MCF 10A (cell line): ENCODE measurements around the gene C6orf15. TPM values are rescaled to one million over a fixed set of nuclear protein-coding genes. Genes with fewer than 3 reads are reported as not detected.

Experiments used
- BruUV-seq: library from RNA; stranded (reverse); fragments of 400-500 nt; replicated peaks from 2 replicates; lab custom pipeline; 2021; lab: Mats Ljungman, UMichigan
- CTCF ChIA-PET: fragments of 300-600 bp; sonication (Branson Sonifier 250); formaldehyde crosslinking; extraction: SDS; loops from one replicate; lab custom pipeline; 2021; ENCODE audit warnings: antibody characterized with exemption, inconsistent platforms; lab: Yijun Ruan, JAX
- POLR2A ChIA-PET: fragments of 300-600, 350-650 bp; sonication (Branson Sonifier 250); formaldehyde crosslinking; extraction: SDS; loops from one replicate; lab custom pipeline; 2020; ENCODE audit warnings: antibody characterized with exemption, inconsistent platforms; lab: Yijun Ruan, JAX
- DNase-seq: peaks from one replicate; pipeline ENCODE4 v3.0.0-alpha.2; 2018; ENCODE audit not compliant: unreplicated experiment
- H3K27ac Mint-ChIP-seq: one replicate; pipeline ENCODE4 v1.8.0; 2022; ENCODE audit warnings: mild to moderate bottlenecking, low read depth, mixed read lengths; ENCODE audit not compliant: unreplicated experiment
- H3K27me3 Mint-ChIP-seq: one replicate; pipeline ENCODE4 v1.8.0; 2022; ENCODE audit warnings: mixed read lengths; ENCODE audit not compliant: insufficient read depth, unreplicated experiment
- H3K36me3 Mint-ChIP-seq: one replicate; pipeline ENCODE4 v1.8.0; 2022; ENCODE audit warnings: mild to moderate bottlenecking, moderate library complexity, mixed read lengths; ENCODE audit not compliant: insufficient read depth, unreplicated experiment
- H3K4me1 Mint-ChIP-seq: one replicate; pipeline ENCODE4 v1.8.0; 2022; ENCODE audit warnings: mixed read lengths; ENCODE audit not compliant: insufficient read depth, unreplicated experiment
- H3K4me3 Mint-ChIP-seq: one replicate; pipeline ENCODE4 v1.8.0; 2022; ENCODE audit warnings: mild to moderate bottlenecking, moderate library complexity, mixed read lengths; ENCODE audit not compliant: unreplicated experiment
- H3K9me3 Mint-ChIP-seq: one replicate; pipeline ENCODE4 v1.8.0; 2022; ENCODE audit warnings: mixed read lengths; ENCODE audit not compliant: unreplicated experiment
- intact Hi-C: fragments of 100-400 bp; cut with micrococcal nuclease; formaldehyde crosslinking; loops from 2 replicates; pipeline ENCODE4 v1.14.1; 2022
- total RNA-seq: library from RNA; stranded (reverse); gene quantifications from 2 replicates; pipeline ENCODE4 v1.2.3, GENCODE V29; 2022
- TF ChIP-seq, protein P1 (sequence below): fragments of 200-600 bp; IDR thresholded peaks from one replicate; pipeline ENCODE4 v1.8.0; 2022; ENCODE audit warnings: antibody characterized with exemption, mild to moderate bottlenecking; ENCODE audit not compliant: unreplicated experiment

C6orf15 gene
- total RNA-seq, 1 experiment from 2014 or later, result not detected

DNA sequence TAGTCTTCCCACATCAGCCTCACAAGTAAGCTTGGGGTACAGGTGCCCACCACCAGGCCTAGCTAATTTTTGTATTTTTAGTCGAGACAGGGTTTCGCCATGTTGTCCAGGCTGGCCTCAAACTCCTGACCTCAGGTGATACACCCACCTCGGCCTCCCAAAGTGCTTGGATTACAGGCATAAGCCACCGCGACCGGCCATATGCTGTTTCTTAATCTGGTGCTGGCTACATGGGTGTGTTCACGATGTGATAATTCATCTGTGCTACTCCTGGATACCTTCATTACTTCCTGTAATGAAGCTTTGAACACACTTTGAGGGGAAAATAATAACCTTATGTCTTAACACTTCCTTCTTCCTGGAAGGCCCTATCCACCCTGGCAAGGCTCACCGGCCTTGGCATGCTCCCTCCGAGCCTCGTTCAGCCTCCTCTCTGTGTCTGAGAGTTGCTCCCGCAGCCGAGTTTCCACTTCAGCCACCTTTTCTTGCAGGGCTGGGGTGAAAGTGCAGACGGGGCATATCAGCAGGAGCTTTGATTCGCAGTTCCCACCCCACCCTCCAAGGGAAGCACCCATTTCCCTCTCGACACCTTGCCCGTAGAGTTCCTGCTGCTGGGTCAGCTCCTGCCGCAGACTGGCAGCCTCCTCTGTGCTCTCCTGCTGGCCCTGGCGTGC, 32.1 kb upstream of the C6orf15 start:
- no peaks in the 10 kb centered on the region for H3K27me3 Mint-ChIP-seq
- H3K9me3 Mint-ChIP-seq, result no peaks in the 10 kb centered on the region
- H3K4me3 Mint-ChIP-seq, result no peak overlapping the region
- no peak overlapping the region for H3K27ac Mint-ChIP-seq
- CTCF ChIA-PET, result interaction anchor here (0.6 to 2.4 kb wide), 4 partner anchors 16 to 222 kb away, joined by 3 to 12 read pairs (median 5); no protein-coding TSS in a partner anchor
- H3K36me3 Mint-ChIP-seq, result peaks cover 26% of the 10 kb centered on the region
- H3K4me1 Mint-ChIP-seq, result peaks cover 8% of the 10 kb centered on the region
- DNase-seq, result no peak
- intact Hi-C loops, result no loop called here
- TF ChIP-seq, protein P1, sequence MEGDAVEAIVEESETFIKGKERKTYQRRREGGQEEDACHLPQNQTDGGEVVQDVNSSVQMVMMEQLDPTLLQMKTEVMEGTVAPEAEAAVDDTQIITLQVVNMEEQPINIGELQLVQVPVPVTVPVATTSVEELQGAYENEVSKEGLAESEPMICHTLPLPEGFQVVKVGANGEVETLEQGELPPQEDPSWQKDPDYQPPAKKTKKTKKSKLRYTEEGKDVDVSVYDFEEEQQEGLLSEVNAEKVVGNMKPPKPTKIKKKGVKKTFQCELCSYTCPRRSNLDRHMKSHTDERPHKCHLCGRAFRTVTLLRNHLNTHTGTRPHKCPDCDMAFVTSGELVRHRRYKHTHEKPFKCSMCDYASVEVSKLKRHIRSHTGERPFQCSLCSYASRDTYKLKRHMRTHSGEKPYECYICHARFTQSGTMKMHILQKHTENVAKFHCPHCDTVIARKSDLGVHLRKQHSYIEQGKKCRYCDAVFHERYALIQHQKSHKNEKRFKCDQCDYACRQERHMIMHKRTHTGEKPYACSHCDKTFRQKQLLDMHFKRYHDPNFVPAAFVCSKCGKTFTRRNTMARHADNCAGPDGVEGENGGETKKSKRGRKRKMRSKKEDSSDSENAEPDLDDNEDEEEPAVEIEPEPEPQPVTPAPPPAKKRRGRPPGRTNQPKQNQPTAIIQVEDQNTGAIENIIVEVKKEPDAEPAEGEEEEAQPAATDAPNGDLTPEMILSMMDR, result no peak
- POLR2A ChIA-PET, result interaction anchor here (0.9 to 1.1 kb wide), 2 partner anchors 8 to 30 kb away, joined by 3 read pairs; partner anchors contain the start of gene PSORS1C1
- no TSS peak for BruUV-seq

DNA sequence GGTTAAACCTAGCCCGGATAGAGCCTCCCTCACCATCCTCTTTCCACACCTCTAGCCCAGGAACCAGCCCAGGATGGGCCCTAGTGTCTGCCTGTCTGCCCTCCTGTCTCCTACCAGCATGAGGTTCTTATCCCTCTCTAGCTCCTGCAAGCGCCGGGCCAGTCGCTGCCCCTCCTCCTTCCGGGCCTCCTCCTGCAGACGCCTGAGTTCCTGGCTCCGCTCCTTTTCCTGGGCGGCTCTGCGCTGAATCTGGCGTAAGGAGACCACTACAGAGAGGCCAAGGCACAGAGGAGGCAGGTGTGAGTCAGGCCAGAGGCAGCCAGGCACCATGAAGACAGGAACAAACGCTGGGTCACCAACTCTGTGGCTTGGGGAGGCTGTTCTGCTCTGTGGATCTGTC, 30.8 kb upstream of the C6orf15 start:
- TF ChIP-seq, protein P1, result no peak
- DNase-seq, result no peak
- CTCF ChIA-PET, result interaction anchor here (0.6 to 1.7 kb wide), 2 partner anchors 83 to 223 kb away, joined by 3 to 5 read pairs; no protein-coding TSS in a partner anchor
- Mint-ChIP-seq H3K36me3 (peaks cover 26% of the 10 kb centered on the region), H3K9me3 (no peaks in the 10 kb centered on the region), H3K27ac (no peak overlapping the region), H3K27me3 (no peaks in the 10 kb centered on the region), H3K4me1 (peaks cover 8% of the 10 kb centered on the region), H3K4me3 (no peak overlapping the region)
- BruUV-seq, result no TSS peak
- POLR2A ChIA-PET, result interaction anchor here (0.7 kb wide), 1 partner anchor 391 kb away, joined by 3 read pairs; no protein-coding TSS in a partner anchor
- intact Hi-C loops, result no loop called here

DNA sequence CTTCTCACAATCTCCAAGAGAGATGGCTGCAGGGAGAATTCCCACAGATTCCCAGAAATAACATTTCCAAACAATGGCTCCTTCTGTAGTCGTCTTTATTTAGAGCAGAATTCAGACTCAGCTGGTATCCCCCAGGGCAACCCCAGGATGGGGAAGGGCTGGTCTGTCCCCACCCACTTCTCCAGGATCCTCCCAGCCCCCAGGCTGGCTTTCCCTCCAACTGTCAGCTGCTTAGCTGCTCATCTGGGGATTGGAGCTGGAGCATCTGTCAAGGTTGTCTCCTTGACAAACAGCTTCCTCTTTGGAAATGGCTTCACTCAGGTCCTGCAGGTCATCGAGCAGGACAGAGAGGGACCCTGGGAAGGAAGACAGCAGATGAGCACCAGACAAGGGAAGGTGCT, 30.0 kb upstream of the C6orf15 start:
- no peak for DNase-seq
- Mint-ChIP-seq H3K4me3 (no peak overlapping the region), H3K9me3 (no peaks in the 10 kb centered on the region), H3K4me1 (peaks cover 14% of the 10 kb centered on the region), H3K27me3 (no peaks in the 10 kb centered on the region), H3K27ac (no peak overlapping the region), H3K36me3 (peaks cover 26% of the 10 kb centered on the region)
- TSS peak; percentile 43 for BruUV-seq
- TF ChIP-seq, protein P1, result no peak
- CTCF ChIA-PET, result interaction anchor here (0.6 to 1.7 kb wide), 3 partner anchors 49 to 224 kb away, joined by 3 to 5 read pairs (median 3); no protein-coding TSS in a partner anchor
- intact Hi-C loops, result no loop called here
- POLR2A ChIA-PET, result no interaction called here

DNA sequence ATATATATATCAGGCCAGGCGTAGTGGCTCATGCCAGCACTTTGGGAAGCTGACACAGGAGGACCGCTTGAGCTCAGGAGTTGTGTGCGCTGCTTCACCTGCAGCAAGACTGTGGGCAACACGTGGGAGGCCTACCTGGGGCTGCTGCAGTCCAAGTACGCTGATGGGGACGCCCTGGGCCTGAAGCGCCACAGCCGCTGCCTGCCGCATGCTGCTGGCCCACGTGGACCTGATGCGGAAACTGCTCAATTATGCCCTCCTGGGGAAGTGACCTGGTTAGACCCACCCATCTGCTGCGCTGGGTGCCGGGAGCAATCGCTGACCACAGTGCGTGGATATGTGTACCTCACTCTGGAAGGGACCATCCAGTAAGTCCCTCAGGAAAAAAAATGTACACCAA, 28.3 kb upstream of the C6orf15 start:
- intact Hi-C loops, result no loop called here
- ChIA-PET POLR2A (no interaction called here), CTCF (interaction anchor here (0.8 to 2.8 kb wide), 5 partner anchors 9 to 227 kb away, joined by 4 to 24 read pairs (median 5); partner anchors contain the start of gene PSORS1C1)
- TF ChIP-seq, protein P1, result no peak
- no peaks in the 10 kb centered on the region for H3K9me3 Mint-ChIP-seq
- H3K36me3 Mint-ChIP-seq, result peaks cover 21% of the 10 kb centered on the region
- BruUV-seq, result no TSS peak
- no peak overlapping the region for H3K27ac Mint-ChIP-seq
- no peak overlapping the region for H3K4me3 Mint-ChIP-seq
- DNase-seq, result no peak
- H3K4me1 Mint-ChIP-seq, result peaks cover 15% of the 10 kb centered on the region
- H3K27me3 Mint-ChIP-seq, result no peaks in the 10 kb centered on the region
